ENCODE data around the gene TBL3. TPM values are rescaled to one million over a fixed set of nuclear protein-coding genes. Genes with fewer than 3 reads are reported as not detected.

The TBL3 gene
- total and polyA plus RNA-seq, 9 of the 15 experiments (the other 6 are each of a cell fraction or from before 2014, with no cell fraction given): 0.97 to 117 (median 24.5) TPM

DNA sequence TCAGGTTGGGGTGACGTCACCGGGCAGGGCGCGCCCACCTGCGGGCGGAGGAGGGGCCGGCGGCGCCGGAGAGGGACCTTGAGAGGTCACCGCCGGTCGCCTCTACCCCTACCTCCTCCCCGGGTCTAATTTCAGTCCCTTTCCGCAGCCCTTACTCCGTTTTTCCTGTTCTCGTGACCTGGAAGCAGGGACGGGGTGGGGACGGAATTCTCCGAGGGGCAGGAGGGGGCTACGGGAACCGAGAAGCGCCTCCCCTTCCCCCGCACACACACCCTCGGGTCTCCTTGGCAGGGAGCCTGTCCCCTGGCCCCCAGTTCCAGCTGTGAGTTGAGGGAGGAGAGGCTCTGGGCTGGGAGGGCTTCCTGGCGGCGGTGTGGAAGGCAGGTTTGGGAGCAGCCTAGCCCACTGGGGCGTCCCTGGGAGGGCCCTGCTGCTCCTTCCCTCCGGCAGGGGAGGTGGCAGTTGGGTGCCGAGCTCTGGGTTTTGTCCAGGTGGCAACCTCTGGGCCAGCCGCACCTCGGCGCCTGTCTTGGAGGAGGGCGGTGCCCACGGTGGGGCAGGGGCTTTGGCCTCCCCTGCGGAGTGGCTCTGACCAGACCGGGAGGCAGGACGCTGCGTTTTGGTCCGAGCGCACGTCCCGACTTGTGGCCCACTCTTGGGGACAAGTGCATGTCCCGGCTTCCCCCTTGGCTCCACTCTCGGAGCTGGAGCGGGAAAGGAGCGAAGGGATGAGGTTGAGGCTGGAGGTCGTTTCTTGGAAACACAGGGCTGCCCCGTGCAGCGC is 18.7 kb downstream of the TBL3 start:
- Histone ChIP-seq H3K27me3 (ENCODE audit: control insufficient read depth in 2 of 2, insufficient read depth in 2 of 2, low read length in 2 of 2) (no peaks in the 10 kb centered on the region), H3K27ac (ENCODE audit: extremely low read depth, low read depth, low read length) (peak overlapping the region; percentile 76), H4K20me1 (replicated peaks; ENCODE audit: control insufficient read depth, insufficient read depth, low read length) (no peaks in the 10 kb centered on the region; the same call in 1 of the 2 replicates), H3K4me3 (peak overlapping the region; percentile 38), H3K9me3 (replicated peaks; ENCODE audit: control insufficient read depth, insufficient read depth, low read depth, low read length) (no peaks in the 10 kb centered on the region), H3K4me1 (replicated peaks in 1 of 2; ENCODE audit: control insufficient read depth in 2 of 2, insufficient read depth in 2 of 2, low read length in 2 of 2) (peaks cover 29 to 68% of the 10 kb centered on the region in 2 experiments), H3K4me2 (ENCODE audit: insufficient read depth, low read length) (peak overlapping the region; percentile 72), H3K79me2 (ENCODE audit: control insufficient read depth, insufficient read depth, low read length) (peaks cover 30% of the 10 kb centered on the region), H3K36me3 (ENCODE audit: control insufficient read depth, insufficient read depth, low read length) (peaks cover 26% of the 10 kb centered on the region; the same call in 1 of the 3 replicates), H3K9me1 (ENCODE audit: control insufficient read depth, insufficient read depth, low read length) (no peaks in the 10 kb centered on the region), H3K9ac (ENCODE audit: insufficient read depth in 1 of 2, low read depth in 2 of 2, low read length in 2 of 2) (peak overlapping the region; percentile 63 to 87; a peak in 3 of 4 replicates), H2AFZ (ENCODE audit: low read depth, low read length) (peak overlapping the region; percentile 83)
- 53% methylated on average over 32 of the region's 50 CpGs for WGBS (ENCODE audit: insufficient coverage, low coverage, missing lambda C conversion rate)
- DNase-seq (ENCODE audit: extremely low read depth in 1 of 4, low spot score in 3 of 4): peak in 3 of 4 experiments; percentile 67 to 76 (median 70)
- no TSS peak for BruUV-seq (replicated peaks)
- ChIA-PET POLR2A (interaction anchor here (0.7 to 0.8 kb wide), 2 partner anchors 26 to 122 kb away, joined by 3 to 6 read pairs; partner anchors contain the start of gene RPS2), CTCF (ENCODE audit: low intra/inter-chr PET ratio) (no interaction called here)
- in situ Hi-C loops (cut with MboI) (no loop called here), intact Hi-C loops (cut with micrococcal nuclease) (no loop called here)
- FAIRE-seq: no peak
- ATAC-seq: peak; percentile 33
- TF ChIP-seq ZFP36 (IDR thresholded peaks at IDR 0.05; ENCODE audit: low read depth, low read length, partially characterized antibody): peak; percentile 92
- TF ChIP-seq CREB1 (IDR thresholded peaks at IDR 0.05): 0 out of 2 replicates have a peak, but pooled peaks have one; percentile 31
- peak; percentile 71; the same call in 1 of the 2 replicates for TF ChIP-seq CREB1 (CRISPR knock-in tag; IDR thresholded peaks at IDR 0.05)
- peak; percentile 28; the same call in 1 of the 2 replicates for TF ChIP-seq ARID1B (IDR thresholded peaks at IDR 0.05)
- TF ChIP-seq MIER1 (IDR thresholded peaks at IDR 0.05; ENCODE audit: low read depth): no peak
- peak; percentile 60 for TF ChIP-seq GABPB1 (CRISPR knock-in tag; IDR thresholded peaks at IDR 0.05)
- TF ChIP-seq KDM4B (IDR thresholded peaks at IDR 0.05; ENCODE audit: borderline replicate concordance in 2 of 2, low read depth in 1 of 2): 0 out of 4 replicates have a peak, but pooled peaks of 1 of the 2 experiments have one; percentile 30
- TF ChIP-seq, protein P1, sequence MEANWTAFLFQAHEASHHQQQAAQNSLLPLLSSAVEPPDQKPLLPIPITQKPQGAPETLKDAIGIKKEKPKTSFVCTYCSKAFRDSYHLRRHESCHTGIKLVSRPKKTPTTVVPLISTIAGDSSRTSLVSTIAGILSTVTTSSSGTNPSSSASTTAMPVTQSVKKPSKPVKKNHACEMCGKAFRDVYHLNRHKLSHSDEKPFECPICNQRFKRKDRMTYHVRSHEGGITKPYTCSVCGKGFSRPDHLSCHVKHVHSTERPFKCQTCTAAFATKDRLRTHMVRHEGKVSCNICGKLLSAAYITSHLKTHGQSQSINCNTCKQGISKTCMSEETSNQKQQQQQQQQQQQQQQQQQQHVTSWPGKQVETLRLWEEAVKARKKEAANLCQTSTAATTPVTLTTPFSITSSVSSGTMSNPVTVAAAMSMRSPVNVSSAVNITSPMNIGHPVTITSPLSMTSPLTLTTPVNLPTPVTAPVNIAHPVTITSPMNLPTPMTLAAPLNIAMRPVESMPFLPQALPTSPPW (CRISPR knock-in tag; IDR thresholded peaks at IDR 0.05): peak; percentile 48; the same call in 1 of the 2 replicates
- TF ChIP-seq, protein P2, sequence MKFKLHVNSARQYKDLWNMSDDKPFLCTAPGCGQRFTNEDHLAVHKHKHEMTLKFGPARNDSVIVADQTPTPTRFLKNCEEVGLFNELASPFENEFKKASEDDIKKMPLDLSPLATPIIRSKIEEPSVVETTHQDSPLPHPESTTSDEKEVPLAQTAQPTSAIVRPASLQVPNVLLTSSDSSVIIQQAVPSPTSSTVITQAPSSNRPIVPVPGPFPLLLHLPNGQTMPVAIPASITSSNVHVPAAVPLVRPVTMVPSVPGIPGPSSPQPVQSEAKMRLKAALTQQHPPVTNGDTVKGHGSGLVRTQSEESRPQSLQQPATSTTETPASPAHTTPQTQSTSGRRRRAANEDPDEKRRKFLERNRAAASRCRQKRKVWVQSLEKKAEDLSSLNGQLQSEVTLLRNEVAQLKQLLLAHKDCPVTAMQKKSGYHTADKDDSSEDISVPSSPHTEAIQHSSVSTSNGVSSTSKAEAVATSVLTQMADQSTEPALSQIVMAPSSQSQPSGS (CRISPR knock-in tag; IDR thresholded peaks at IDR 0.05): peak; percentile 85; the same call in 1 of the 2 replicates
- peak; percentile 45; the same call in 1 of the 2 replicates for TF ChIP-seq PHF8 (IDR thresholded peaks at IDR 0.05; ENCODE audit: borderline replicate concordance, low read length)
- TF ChIP-seq, protein P3, sequence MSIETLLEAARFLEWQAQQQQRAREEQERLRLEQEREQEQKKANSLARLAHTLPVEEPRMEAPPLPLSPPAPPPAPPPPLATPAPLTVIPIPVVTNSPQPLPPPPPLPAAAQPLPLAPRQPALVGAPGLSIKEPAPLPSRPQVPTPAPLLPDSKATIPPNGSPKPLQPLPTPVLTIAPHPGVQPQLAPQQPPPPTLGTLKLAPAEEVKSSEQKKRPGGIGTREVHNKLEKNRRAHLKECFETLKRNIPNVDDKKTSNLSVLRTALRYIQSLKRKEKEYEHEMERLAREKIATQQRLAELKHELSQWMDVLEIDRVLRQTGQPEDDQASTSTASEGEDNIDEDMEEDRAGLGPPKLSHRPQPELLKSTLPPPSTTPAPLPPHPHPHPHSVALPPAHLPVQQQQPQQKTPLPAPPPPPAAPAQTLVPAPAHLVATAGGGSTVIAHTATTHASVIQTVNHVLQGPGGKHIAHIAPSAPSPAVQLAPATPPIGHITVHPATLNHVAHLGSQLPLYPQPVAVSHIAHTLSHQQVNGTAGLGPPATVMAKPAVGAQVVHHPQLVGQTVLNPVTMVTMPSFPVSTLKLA (conservative IDR thresholded peaks at IDR 0.05): 0 out of 4 replicates have a peak, but pooled peaks of 1 of the 2 experiments have one; percentile 18
- peak; percentile 39; the same call in 1 of the 2 replicates for TF ChIP-seq ATF1 (CRISPR knock-in tag; IDR thresholded peaks at IDR 0.05)
- TF ChIP-seq ATF1 (tag; IDR thresholded peaks at IDR 0.05): peak; percentile 36
- TF ChIP-seq JUN (IDR thresholded peaks at IDR 0.05; ENCODE audit: borderline replicate concordance, low read depth, low read length): peak; percentile 77
- TF ChIP-seq JUN (CRISPR knock-in tag; IDR thresholded peaks at IDR 0.05; ENCODE audit: borderline replicate concordance): 0 out of 2 replicates have a peak, but pooled peaks have one; percentile 77
- peak; percentile 96 for TF ChIP-seq ATF7 (IDR thresholded peaks at IDR 0.05)
- TF ChIP-seq NFIC (IDR thresholded peaks at IDR 0.05): peak; percentile 24; the same call in 1 of the 2 replicates
